GM19397 (cell line): ENCODE results near the gene MMP14.
A peak's percentile ranks its signal among the peaks of the same experiment; 100 is the strongest.
"Not testable (repeated sequence)": the region's sequence is repeated elsewhere in the genome, so short reads cannot be mapped to it uniquely, and the experiment has no call there.

ENCODE experiments used
- ATAC-seq: cut with Tn5 transposase; IDR thresholded peaks from one replicate; pipeline ENCODE4 v1.9.1; 2021; ENCODE audit warnings: mild to moderate bottlenecking, moderate library complexity; ENCODE audit not compliant: unreplicated experiment

Gene MMP14

GRCh38 chr14:22841769-22842168 lies 5.4 kb downstream of the MMP14 start:
- no peak for ATAC-seq

DNA sequence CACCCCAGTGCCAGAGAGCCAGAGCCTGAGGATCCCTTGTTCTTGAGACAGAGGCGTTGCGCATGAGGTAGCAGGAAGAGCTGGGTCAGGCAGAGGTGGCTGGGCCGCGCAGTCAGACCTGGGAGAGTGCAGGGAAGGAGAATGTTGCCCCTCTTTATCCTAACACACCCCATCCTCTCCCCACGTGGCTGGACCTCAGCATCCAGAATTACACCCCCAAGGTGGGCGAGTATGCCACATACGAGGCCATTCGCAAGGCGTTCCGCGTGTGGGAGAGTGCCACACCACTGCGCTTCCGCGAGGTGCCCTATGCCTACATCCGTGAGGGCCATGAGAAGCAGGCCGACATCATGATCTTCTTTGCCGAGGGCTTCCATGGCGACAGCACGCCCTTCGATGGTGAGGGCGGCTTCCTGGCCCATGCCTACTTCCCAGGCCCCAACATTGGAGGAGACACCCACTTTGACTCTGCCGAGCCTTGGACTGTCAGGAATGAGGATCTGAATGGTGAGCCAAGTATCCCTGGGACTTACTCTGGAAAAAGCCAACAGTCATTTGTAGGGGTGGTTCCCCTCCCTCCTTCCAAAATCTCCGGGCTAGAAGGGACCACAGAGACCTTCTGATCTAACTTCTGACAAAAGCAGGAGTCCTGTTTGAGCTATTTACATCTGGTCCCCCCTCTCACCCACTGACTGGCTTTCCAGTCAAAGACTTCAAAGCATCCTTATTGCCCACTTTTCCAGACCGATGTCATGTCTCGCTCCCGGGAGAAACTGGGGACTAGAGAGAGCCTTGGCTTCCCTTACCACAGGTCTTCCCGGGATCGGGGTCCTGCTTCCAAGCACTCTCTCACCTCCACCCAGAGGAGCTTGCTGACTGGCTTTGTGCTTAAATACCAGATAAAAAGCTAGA lies 6.1 kb downstream of the MMP14 start:
- no peak for ATAC-seq

DNA sequence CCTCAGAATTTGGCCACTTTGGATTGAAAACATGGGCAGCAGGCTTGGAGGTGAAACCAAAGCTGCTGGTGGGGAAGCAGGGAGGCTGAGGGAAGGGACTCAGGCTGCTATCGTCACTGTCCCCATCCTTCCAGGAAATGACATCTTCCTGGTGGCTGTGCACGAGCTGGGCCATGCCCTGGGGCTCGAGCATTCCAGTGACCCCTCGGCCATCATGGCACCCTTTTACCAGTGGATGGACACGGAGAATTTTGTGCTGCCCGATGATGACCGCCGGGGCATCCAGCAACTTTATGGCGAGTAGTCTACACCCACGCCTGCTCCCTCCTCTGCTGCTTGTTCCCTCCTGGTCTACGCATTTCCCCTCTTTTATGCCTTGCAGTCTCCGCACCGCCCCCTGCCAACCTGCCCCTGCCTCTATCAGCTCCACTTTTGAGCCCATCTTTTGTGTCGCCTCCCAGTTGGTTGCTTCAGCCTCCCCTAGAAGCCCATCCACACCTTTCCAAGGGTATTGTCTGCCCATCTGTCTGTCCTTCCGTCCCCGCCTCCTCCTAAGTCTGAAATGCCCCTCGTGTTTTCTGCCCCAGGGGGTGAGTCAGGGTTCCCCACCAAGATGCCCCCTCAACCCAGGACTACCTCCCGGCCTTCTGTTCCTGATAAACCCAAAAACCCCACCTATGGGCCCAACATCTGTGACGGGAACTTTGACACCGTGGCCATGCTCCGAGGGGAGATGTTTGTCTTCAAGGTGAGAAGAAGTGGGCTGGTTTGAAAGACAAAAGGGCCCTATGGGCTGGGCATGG lies 6.9 kb downstream of the MMP14 start:
- no peak for ATAC-seq

- no peak for ATAC-seq
These were observed 8.1 kb downstream of the MMP14 start for GRCh38 chr14:22844221-22845102.

DNA sequence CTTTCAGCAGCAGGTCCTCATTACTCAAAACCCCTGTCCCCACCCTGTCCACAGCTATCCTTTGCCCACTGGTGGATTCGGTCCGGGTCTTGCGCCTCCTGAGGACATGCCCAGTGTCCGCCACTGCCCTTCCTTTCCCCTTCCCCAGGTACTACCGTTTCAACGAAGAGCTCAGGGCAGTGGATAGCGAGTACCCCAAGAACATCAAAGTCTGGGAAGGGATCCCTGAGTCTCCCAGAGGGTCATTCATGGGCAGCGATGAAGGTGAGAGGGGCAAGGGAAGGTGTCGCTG lies 8.7 kb downstream of the MMP14 start:
- ATAC-seq, result no peak

- no peak for ATAC-seq
These were observed 9.6 kb downstream of the MMP14 start for GRCh38 chr14:22845821-22846625.

DNA sequence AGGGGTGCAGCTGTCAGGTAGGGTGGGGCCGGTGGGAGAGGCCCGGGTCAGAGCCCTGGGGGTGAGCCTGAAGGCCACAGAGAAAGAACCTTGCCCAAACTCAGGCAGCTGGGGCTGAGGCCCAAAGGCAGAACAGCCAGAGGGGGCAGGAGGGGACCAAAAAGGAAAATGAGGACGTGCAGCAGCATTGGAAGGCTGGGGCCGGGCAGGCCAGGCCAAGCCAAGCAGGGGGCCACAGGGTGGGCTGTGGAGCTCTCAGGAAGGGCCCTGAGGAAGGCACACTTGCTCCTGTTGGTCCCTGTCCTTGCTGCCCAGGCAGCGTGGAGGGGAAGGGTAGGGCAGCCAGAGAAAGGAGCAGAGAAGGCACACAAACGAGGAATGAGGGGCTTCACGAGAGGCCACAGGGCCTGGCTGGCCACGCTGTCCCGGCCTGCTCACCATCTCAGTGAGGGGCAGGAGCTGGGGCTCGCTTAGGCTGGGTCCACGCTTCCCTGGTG lies 10.5 kb downstream of the MMP14 start:
- no peak for ATAC-seq

GRCh38 chr14:22847661-22848341 lies 11.4 kb downstream of the MMP14 start:
- no peak for ATAC-seq

DNA sequence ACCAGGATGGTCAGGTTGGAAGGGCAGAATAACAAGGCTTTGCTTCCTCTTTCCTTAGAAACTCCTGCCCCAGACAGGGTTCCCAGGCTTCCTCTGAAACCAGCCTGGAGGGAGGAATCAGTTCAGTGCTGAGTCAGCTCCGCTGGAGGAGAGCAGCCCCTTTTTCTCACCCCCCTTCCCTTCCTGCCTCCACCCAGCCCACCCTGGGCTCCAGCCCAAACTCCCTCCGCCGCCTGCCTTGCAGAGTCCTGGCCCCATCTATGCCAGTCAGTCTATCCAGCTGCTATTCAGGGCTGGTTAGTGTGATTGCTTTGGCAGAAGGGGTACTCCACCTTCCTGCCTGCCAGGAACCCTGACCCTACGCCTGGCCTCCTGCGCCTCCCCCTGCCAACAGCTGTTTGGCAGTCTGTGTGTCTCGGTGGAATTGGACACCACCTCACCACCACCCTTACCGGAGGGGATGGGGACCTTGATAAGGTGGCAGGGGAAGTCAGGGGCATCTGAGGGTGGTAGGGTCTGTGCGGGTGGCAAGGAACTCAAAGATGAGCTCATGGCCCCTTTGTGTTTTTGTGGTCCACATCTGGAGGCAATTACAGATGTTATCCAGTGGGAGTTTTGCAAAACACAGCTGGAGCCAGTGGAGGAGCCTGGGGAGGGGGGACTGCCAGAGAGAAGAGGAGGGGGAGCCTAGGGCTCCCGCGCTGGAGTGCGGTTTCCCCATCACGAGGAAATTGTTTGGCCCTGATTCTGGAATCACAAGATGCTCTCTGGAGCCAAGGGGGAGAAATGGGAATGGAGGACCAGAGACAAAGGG lies 12.2 kb downstream of the MMP14 start:
- ATAC-seq, result no peak

DNA sequence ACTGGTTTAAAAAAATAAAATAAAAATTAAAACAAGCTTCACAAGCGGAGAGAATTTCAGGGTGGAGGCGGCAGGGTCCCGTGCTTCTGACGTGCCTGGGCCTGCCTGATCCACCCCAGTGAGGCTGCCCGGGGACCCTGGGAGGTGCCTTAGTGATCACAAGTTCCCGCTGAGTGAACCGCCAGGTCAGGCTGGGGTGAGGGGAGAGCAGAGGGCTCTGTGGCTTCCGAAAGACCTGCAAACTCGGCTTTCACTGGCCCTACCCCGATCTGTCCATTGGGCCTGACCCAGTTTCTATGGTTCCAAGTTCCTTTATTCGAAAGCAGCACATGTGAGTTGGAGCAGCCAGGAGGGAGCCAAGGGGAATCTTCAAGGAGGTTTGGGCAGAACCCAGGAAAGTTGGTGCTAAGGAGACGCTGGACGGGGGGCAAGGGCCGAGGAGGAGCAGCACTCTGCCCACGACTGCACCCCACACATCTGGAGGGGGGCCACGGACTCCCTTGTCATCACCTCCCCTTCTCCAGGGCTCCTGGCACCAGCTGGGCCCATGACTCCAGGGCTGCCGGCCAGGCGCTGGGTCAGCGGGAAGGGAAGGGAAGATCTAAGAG lies 12.9 kb downstream of the MMP14 start:
- ATAC-seq, result no peak

DNA sequence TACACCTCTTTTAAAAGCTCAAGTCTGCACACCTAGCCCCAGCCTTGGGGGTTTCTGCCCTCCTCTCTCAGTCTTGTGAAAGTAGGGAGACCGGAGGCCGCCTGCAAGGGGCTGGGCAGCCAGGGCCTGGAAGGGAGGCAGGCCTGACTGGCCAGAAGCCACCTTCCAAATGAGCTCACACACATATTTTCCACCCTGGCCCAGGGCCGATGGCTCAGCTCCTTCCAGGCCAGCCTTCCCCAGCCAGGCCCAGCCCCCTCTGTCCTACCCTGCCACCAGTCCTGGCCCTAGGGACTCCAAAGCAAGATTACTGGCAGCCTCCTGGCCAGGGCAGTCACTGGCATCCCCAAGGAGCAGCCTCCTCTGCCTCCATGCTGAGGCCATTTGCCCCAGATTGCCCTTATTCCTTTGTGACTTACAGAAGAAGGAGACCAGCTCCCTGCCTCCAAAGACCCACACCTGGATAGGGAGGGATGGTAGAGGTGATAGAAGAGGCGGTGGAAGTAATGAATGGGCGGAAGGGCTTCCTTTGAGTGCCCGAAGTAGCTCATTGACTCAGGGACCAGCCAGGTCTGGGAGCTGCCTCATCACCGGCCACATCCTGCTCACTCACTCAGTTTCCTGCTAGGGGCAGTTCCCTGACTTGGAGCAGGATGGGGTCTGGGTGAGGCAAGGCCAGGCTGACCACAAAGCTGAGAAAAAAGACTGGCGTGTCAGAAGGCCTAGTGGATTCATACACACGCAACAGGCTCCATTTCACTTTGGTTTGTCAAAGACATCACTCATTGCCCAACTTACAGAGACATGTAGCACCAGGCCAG lies 14.8 kb downstream of the MMP14 start:
- ATAC-seq, result no peak

DNA sequence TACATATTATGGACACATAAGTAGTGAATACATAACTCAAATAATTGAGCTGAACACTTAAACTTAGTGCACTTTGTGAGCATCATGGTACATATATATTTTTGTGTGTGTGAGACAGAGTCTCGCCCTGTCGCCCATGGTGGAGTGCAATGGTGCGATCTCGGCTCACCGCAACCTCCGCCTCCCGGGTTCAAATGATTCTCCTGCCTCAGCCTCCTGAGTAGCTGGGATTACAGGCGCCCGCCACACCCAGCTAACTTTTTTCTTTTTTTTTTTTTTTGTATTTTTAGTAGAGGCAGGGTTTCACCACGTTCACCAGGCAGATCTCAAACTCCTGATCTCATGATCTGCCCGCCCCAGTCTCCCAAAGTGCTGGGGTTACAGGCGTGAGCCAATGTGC lies 15.8 kb downstream of the MMP14 start:
- ATAC-seq, result not testable (repeated sequence)

- ATAC-seq, result no peak
These were observed 16.2 kb downstream of the MMP14 start for GRCh38 chr14:22852599-22852939.

- peak; percentile 77 for ATAC-seq
These were observed 16.8 kb downstream of the MMP14 start for GRCh38 chr14:22852940-22853767.

- ATAC-seq, result not testable (repeated sequence)
These were observed 17.9 kb downstream of the MMP14 start for GRCh38 chr14:22854296-22854695.

GRCh38 chr14:22854963-22855724 lies 18.8 kb downstream of the MMP14 start:
- no peak for ATAC-seq
